ENCODE results near the gene CD79A. TPM values are rescaled to one million over a fixed set of nuclear protein-coding genes. Genes with fewer than 3 reads are reported as not detected.

The CD79A gene
- total RNA-seq, 4 donors from 2014 or later, result 2.3 to 33.0 (median 8.2) TPM; not detected in 1

DNA sequence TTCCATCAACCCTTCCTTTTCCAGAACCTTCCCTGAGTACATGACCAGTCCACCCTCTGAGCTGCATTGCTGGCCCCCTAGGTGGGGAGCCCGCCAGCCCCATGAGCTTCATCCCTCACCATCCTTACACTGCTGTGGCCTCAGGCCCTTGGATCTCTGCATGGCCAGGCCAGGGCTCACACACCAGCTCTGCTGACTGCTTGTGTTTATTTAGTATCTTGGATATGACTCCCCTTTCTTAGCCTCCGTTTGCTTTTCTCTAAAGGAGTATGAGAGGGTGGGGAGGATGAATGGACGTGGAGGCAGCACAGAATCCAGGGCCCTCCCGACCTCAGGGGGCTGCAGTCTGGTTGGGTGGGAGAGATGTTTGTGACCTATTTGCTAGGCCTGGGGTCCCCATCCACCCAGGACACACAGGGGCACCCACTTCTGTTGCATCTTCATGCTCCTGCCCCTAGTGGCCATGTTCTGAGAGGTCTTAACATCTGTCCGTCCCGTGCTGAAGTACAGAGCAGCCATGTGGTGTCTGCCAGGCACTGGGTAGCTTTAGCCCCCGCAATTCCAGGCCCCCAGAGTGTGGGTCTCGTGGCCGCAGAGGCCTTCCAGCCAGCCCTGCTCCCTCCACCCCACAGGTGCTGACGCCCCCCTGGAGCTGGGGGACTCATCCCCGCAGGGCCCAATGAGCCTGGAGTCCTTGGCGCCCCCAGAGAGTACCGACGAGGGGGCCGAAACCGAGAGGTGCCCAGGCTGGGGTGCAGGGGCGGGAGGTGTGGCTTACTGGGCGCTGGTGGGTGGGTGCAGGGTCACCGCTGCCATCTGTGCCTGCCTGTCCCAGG is 18.9 kb downstream of the CD79A start:
- Histone ChIP-seq H3K27ac (no peak overlapping the region), H3K4me1 (no peaks in the 10 kb centered on the region), H3K9me3 (no peaks in the 10 kb centered on the region), H3K27me3 (no peaks in the 10 kb centered on the region), H3K36me3 (peaks cover 0 to 45% (median 15%) of the 10 kb centered on the region in 4 donors), H3K4me3 (no peak overlapping the region)
- intact Hi-C loops (cut with DNase I; ENCODE audit: low total_unique reads), result no loop called here
- in situ Hi-C loops (cut with MboI; ENCODE audit: low pct_ligation_motif_present in 1 of 4, low pct_unique_long_range_greater_than_20kb in 1 of 4, low sequenced_read_pairs in 3 of 4), result no loop called here
- 63 to 77% methylated on average over 2 to 14 of the region's 19 CpGs for WGBS, 2 donors (ENCODE audit: low coverage in 1 of 2)
- no peak for DNase-seq
- TF ChIP-seq POLR2AphosphoS5 (IDR thresholded peaks at IDR 0.05), result no peak
- no peak for TF ChIP-seq POLR2A (IDR thresholded peaks at IDR 0.05)
- TF ChIP-seq, protein P1, sequence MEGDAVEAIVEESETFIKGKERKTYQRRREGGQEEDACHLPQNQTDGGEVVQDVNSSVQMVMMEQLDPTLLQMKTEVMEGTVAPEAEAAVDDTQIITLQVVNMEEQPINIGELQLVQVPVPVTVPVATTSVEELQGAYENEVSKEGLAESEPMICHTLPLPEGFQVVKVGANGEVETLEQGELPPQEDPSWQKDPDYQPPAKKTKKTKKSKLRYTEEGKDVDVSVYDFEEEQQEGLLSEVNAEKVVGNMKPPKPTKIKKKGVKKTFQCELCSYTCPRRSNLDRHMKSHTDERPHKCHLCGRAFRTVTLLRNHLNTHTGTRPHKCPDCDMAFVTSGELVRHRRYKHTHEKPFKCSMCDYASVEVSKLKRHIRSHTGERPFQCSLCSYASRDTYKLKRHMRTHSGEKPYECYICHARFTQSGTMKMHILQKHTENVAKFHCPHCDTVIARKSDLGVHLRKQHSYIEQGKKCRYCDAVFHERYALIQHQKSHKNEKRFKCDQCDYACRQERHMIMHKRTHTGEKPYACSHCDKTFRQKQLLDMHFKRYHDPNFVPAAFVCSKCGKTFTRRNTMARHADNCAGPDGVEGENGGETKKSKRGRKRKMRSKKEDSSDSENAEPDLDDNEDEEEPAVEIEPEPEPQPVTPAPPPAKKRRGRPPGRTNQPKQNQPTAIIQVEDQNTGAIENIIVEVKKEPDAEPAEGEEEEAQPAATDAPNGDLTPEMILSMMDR (IDR thresholded peaks at IDR 0.05), result no peak
- no peak for TF ChIP-seq EP300 (IDR thresholded peaks at IDR 0.05; ENCODE audit: low read depth)

DNA sequence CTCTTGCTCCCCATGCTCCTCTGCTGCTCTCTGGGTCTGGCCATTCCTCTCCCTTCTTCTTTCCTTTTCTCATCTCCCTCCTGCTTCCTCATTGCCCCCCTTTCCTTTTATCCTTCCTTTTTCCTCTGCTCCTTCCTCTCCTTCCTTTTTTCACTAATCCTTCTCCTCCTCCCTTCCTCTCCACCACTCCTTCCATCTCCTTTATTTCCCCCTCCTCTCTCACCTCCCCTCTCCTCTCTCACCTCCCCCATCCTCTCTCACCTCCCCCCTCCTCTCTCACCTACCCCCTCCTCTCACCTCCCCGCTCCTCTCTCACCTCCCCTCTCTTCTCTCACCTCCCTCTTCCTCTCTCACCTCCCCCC is 19.5 kb downstream of the CD79A start:
- no peak overlapping the region for H3K4me3 ChIP-seq
- 86% methylated on average over 1 of the region's 1 CpG; no CpG with 5 or more reads in 1 of the 2 donors for WGBS, 2 donors (ENCODE audit: low coverage in 1 of 2)
- no peak overlapping the region for H3K27ac ChIP-seq
- in situ Hi-C loops (cut with MboI; ENCODE audit: low pct_ligation_motif_present in 1 of 4, low pct_unique_long_range_greater_than_20kb in 1 of 4, low sequenced_read_pairs in 3 of 4) (no loop called here), intact Hi-C loops (cut with DNase I; ENCODE audit: low total_unique reads) (no loop called here)
- no peak for TF ChIP-seq EP300 (IDR thresholded peaks at IDR 0.05; ENCODE audit: low read depth)
- no peak for TF ChIP-seq POLR2AphosphoS5 (IDR thresholded peaks at IDR 0.05)
- TF ChIP-seq POLR2A (IDR thresholded peaks at IDR 0.05), result no peak
- H3K36me3 ChIP-seq, result peaks cover 0 to 51% (median 17%) of the 10 kb centered on the region in 4 donors
- DNase-seq, result no peak
- no peaks in the 10 kb centered on the region for H3K9me3 ChIP-seq
- H3K27me3 ChIP-seq, result no peaks in the 10 kb centered on the region
- no peaks in the 10 kb centered on the region for H3K4me1 ChIP-seq

DNA sequence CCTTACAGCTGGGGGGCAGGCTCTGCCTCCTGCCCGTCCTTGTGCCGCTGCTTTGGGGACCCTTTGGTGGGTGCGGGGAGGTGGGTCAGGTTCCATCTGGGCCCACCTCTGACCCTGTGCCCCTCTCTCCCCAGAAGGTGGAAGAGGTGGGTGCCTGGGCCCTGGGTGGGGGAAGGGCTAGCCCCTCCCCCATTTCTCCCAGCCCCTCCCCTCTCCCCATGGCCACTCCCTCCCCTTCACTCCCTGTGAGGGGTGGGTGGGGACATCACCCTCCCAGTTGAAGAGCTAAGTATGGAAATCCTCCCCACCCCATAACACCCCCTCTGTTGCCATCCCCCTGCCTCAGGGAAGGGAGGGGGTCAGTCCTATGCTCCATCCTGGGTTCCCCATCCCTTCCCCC is 20.1 kb downstream of the CD79A start:
- Histone ChIP-seq H3K4me3 (no peak overlapping the region), H3K36me3 (peaks cover 0 to 57% (median 20%) of the 10 kb centered on the region in 4 donors)
- 85% methylated on average over 3 of the region's 3 CpGs; no CpG with 5 or more reads in 1 of the 2 donors for WGBS, 2 donors (ENCODE audit: low coverage in 1 of 2)

DNA sequence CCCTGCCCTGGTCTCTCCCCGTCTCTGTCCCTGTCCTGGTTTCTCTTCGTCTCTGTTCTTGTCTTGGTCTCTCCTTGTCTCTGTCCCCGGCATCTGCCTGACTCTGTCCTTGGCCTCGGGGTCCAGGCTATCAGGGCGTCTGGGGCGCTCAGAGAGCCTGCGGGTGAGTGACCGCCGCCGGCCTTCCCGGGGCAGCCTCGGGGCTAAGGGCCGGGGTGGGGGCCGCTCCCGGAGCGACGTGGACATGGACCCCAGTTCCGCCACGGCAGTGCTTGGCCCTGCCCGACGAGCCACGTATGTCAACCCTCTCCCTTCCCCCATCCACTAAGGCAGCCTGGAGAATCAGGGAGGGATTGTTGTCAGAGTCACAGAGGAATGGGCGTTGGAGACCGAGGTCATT is 20.7 kb downstream of the CD79A start:
- DNase-seq, result no peak
- in situ Hi-C loops (cut with MboI; ENCODE audit: low pct_ligation_motif_present in 1 of 4, low pct_unique_long_range_greater_than_20kb in 1 of 4, low sequenced_read_pairs in 3 of 4) (no loop called here), intact Hi-C loops (cut with DNase I; ENCODE audit: low total_unique reads) (no loop called here)
- H3K27me3 ChIP-seq, result no peaks in the 10 kb centered on the region
- no peak overlapping the region for H3K4me3 ChIP-seq
- TF ChIP-seq POLR2AphosphoS5 (IDR thresholded peaks at IDR 0.05) (no peak), EP300 (IDR thresholded peaks at IDR 0.05; ENCODE audit: low read depth) (no peak), POLR2A (IDR thresholded peaks at IDR 0.05) (no peak)
- TF ChIP-seq, protein P1 (IDR thresholded peaks at IDR 0.05), result no peak
- no peak overlapping the region for H3K27ac ChIP-seq
- WGBS, 2 donors (ENCODE audit: low coverage in 1 of 2), result 92 to 100% methylated on average over 1 to 22 of the region's 24 CpGs
- H3K9me3 ChIP-seq, result no peaks in the 10 kb centered on the region
- H3K36me3 ChIP-seq, result peaks cover 0 to 63% (median 23%) of the 10 kb centered on the region in 4 donors
- no peaks in the 10 kb centered on the region for H3K4me1 ChIP-seq

More for the DNA sequence above, 20.1 kb downstream of the CD79A start:
- H3K9me3 ChIP-seq, result no peaks in the 10 kb centered on the region
- TF ChIP-seq EP300 (IDR thresholded peaks at IDR 0.05; ENCODE audit: low read depth) (no peak), POLR2A (IDR thresholded peaks at IDR 0.05) (no peak), POLR2AphosphoS5 (IDR thresholded peaks at IDR 0.05) (no peak)
- TF ChIP-seq, protein P1 (IDR thresholded peaks at IDR 0.05), result no peak
- intact Hi-C loops (cut with DNase I; ENCODE audit: low total_unique reads) (no loop called here), in situ Hi-C loops (cut with MboI; ENCODE audit: low pct_ligation_motif_present in 1 of 4, low pct_unique_long_range_greater_than_20kb in 1 of 4, low sequenced_read_pairs in 3 of 4) (no loop called here)
- no peaks in the 10 kb centered on the region for H3K4me1 ChIP-seq
- H3K27ac ChIP-seq, result no peak overlapping the region
- DNase-seq, result no peak
- no peaks in the 10 kb centered on the region for H3K27me3 ChIP-seq
